HAP-1 (cell line): ENCODE measurements around the gene UNC5C.

ENCODE experiments used
- DNase-seq, 2 experiments: peaks; one replicate each; pipeline ENCODE4 v3.0.0-alpha.2; 2016 to 2020; ENCODE audit warnings: low spot score in 2 of 2
- H3K27me3 ChIP-seq: fragments of 250-450 bp; sonication (Bioruptor Pico); 2 replicates; pipeline ENCODE4 v1.5.1; 2020; ENCODE audit warnings: low read depth, mild to moderate bottlenecking, moderate library complexity
- H3K36me3 ChIP-seq: fragments of 250-450 bp; sonication (Bioruptor Pico); replicated peaks from 2 replicates; pipeline ENCODE4 v1.5.1; 2020; ENCODE audit warnings: mild to moderate bottlenecking
- H3K4me1 ChIP-seq: fragments of 250-450 bp; sonication (Bioruptor Pico); 2 replicates; pipeline ENCODE4 v1.5.1; 2020; ENCODE audit warnings: mild to moderate bottlenecking
- H3K4me3 ChIP-seq: fragments of 250-450 bp; sonication (Bioruptor Pico); 2 replicates; pipeline ENCODE4 v1.5.1; 2020; ENCODE audit warnings: mild to moderate bottlenecking, moderate library complexity
- H3K9me3 ChIP-seq: fragments of 250-450 bp; sonication (Bioruptor Pico); 2 replicates; pipeline ENCODE4 v1.5.1; 2020; ENCODE audit warnings: mild to moderate bottlenecking, moderate library complexity
- in situ Hi-C: fragments of 300-500 bp; cut with MboI; formaldehyde crosslinking; loops from 3 replicates; pipeline ENCODE4 v1.14.3; 2020; ENCODE audit warnings: low sequenced_read_pairs, inconsistent platforms, mixed read lengths

The UNC5C gene

GRCh38 chr4:95325665-95326064 lies 223.1 kb downstream of the UNC5C start:
- Histone ChIP-seq H3K4me3 (no peak overlapping the region), H3K4me1 (no peaks in the 10 kb centered on the region; the same call in 1 of the 2 replicates), H3K36me3 (no peaks in the 10 kb centered on the region), H3K27me3 (no peaks in the 10 kb centered on the region), H3K9me3 (no peaks in the 10 kb centered on the region)
- no peak for DNase-seq
- in situ Hi-C loops, result no loop called here

- in situ Hi-C loops, result no loop called here
- DNase-seq, result no peak
- H3K9me3 ChIP-seq, result no peaks in the 10 kb centered on the region
Measured at GRCh38 chr4:95319169-95319568, 229.6 kb downstream of the UNC5C start.

GRCh38 chr4:95318483-95318882 lies 230.3 kb downstream of the UNC5C start:
- H3K27me3 ChIP-seq, result no peaks in the 10 kb centered on the region
- H3K36me3 ChIP-seq, result no peaks in the 10 kb centered on the region
- no peak for DNase-seq
- H3K9me3 ChIP-seq, result no peaks in the 10 kb centered on the region
- in situ Hi-C loops, result no loop called here
- H3K4me3 ChIP-seq, result no peak overlapping the region
- H3K4me1 ChIP-seq, result peaks cover 13% of the 10 kb centered on the region

More at GRCh38 chr4:95319169-95319568, 229.6 kb downstream of the UNC5C start:
- peaks cover 13% of the 10 kb centered on the region for H3K4me1 ChIP-seq
- H3K4me3 ChIP-seq, result no peak overlapping the region
- no peaks in the 10 kb centered on the region for H3K36me3 ChIP-seq
- no peaks in the 10 kb centered on the region for H3K27me3 ChIP-seq

GRCh38 chr4:95318044-95318443 lies 230.7 kb downstream of the UNC5C start:
- H3K9me3 ChIP-seq, result no peaks in the 10 kb centered on the region
- H3K4me1 ChIP-seq, result peaks cover 13% of the 10 kb centered on the region
- no peaks in the 10 kb centered on the region for H3K36me3 ChIP-seq
- in situ Hi-C loops, result no loop called here
- H3K4me3 ChIP-seq, result no peak overlapping the region
- DNase-seq, result no peak
- H3K27me3 ChIP-seq, result no peaks in the 10 kb centered on the region

GRCh38 chr4:95317085-95317793 lies 231.5 kb downstream of the UNC5C start:
- Histone ChIP-seq H3K9me3 (no peaks in the 10 kb centered on the region), H3K27me3 (no peaks in the 10 kb centered on the region), H3K36me3 (no peaks in the 10 kb centered on the region), H3K4me3 (no peak overlapping the region), H3K4me1 (peaks cover 13% of the 10 kb centered on the region)
- in situ Hi-C loops, result no loop called here
- no peak for DNase-seq

GRCh38 chr4:95314573-95314972 lies 234.2 kb downstream of the UNC5C start:
- no peak for DNase-seq
- Histone ChIP-seq H3K4me3 (no peak overlapping the region), H3K27me3 (no peaks in the 10 kb centered on the region), H3K4me1 (peaks cover 13% of the 10 kb centered on the region), H3K9me3 (no peaks in the 10 kb centered on the region), H3K36me3 (no peaks in the 10 kb centered on the region)
- in situ Hi-C loops, result no loop called here

- no peaks in the 10 kb centered on the region for H3K27me3 ChIP-seq
- H3K36me3 ChIP-seq, result no peaks in the 10 kb centered on the region
- DNase-seq, result no peak
- no peaks in the 10 kb centered on the region for H3K4me1 ChIP-seq
- in situ Hi-C loops, result no loop called here
- no peaks in the 10 kb centered on the region for H3K9me3 ChIP-seq
- no peak overlapping the region for H3K4me3 ChIP-seq
Measured at GRCh38 chr4:95304898-95305297, 243.9 kb downstream of the UNC5C start.

GRCh38 chr4:95300304-95300703 lies 248.5 kb downstream of the UNC5C start:
- in situ Hi-C loops, result no loop called here
- H3K36me3 ChIP-seq, result no peaks in the 10 kb centered on the region

GRCh38 chr4:95296052-95296451 lies 252.7 kb downstream of the UNC5C start:
- Histone ChIP-seq H3K4me3 (no peak overlapping the region), H3K4me1 (peaks cover 3% of the 10 kb centered on the region; the same call in 1 of the 2 replicates), H3K9me3 (no peaks in the 10 kb centered on the region), H3K27me3 (no peaks in the 10 kb centered on the region), H3K36me3 (no peaks in the 10 kb centered on the region)
- in situ Hi-C loops, result no loop called here
- DNase-seq, result no peak

More at GRCh38 chr4:95300304-95300703, 248.5 kb downstream of the UNC5C start:
- peaks cover 3% of the 10 kb centered on the region; the same call in 1 of the 2 replicates for H3K4me1 ChIP-seq
- no peak overlapping the region for H3K4me3 ChIP-seq
- no peak for DNase-seq
- H3K27me3 ChIP-seq, result no peaks in the 10 kb centered on the region
- H3K9me3 ChIP-seq, result no peaks in the 10 kb centered on the region

GRCh38 chr4:95295157-95295556 lies 253.6 kb downstream of the UNC5C start:
- in situ Hi-C loops, result no loop called here
- no peaks in the 10 kb centered on the region for H3K9me3 ChIP-seq

GRCh38 chr4:95294321-95294720 lies 254.5 kb downstream of the UNC5C start:
- no peak for DNase-seq
- no peaks in the 10 kb centered on the region for H3K27me3 ChIP-seq
- in situ Hi-C loops, result no loop called here
- no peaks in the 10 kb centered on the region for H3K36me3 ChIP-seq
- no peaks in the 10 kb centered on the region for H3K9me3 ChIP-seq
- peaks cover 3% of the 10 kb centered on the region; the same call in 1 of the 2 replicates for H3K4me1 ChIP-seq
- H3K4me3 ChIP-seq, result no peak overlapping the region

More at GRCh38 chr4:95295157-95295556, 253.6 kb downstream of the UNC5C start:
- no peak for DNase-seq
- H3K27me3 ChIP-seq, result no peaks in the 10 kb centered on the region
- H3K36me3 ChIP-seq, result no peaks in the 10 kb centered on the region
- H3K4me1 ChIP-seq, result peaks cover 3% of the 10 kb centered on the region; the same call in 1 of the 2 replicates
- H3K4me3 ChIP-seq, result no peak overlapping the region

- 0 out of 2 replicates have a peak, but pooled peaks cover 2% of the 10 kb centered on the region for H3K9me3 ChIP-seq
- H3K27me3 ChIP-seq, result no peaks in the 10 kb centered on the region
- H3K4me1 ChIP-seq, result peaks cover 3% of the 10 kb centered on the region; the same call in 1 of the 2 replicates
- H3K4me3 ChIP-seq, result no peak overlapping the region
- no peak for DNase-seq
- no peaks in the 10 kb centered on the region for H3K36me3 ChIP-seq
- in situ Hi-C loops, result no loop called here
Measured at GRCh38 chr4:95293014-95293413, 255.8 kb downstream of the UNC5C start.

- H3K4me3 ChIP-seq, result no peak overlapping the region
- DNase-seq, result peak in 1 of 2 experiments; percentile 22
- in situ Hi-C loops, result no loop called here
- H3K9me3 ChIP-seq, result 0 out of 2 replicates have a peak, but pooled peaks cover 2% of the 10 kb centered on the region
- no peaks in the 10 kb centered on the region for H3K27me3 ChIP-seq
- H3K36me3 ChIP-seq, result no peaks in the 10 kb centered on the region
- no peaks in the 10 kb centered on the region for H3K4me1 ChIP-seq
Measured at GRCh38 chr4:95290702-95291101, 258.1 kb downstream of the UNC5C start.

GRCh38 chr4:95289028-95289634 lies 259.6 kb downstream of the UNC5C start:
- Histone ChIP-seq H3K27me3 (no peaks in the 10 kb centered on the region), H3K9me3 (0 out of 2 replicates have a peak, but pooled peaks cover 2% of the 10 kb centered on the region), H3K4me3 (no peak overlapping the region), H3K4me1 (no peaks in the 10 kb centered on the region), H3K36me3 (no peaks in the 10 kb centered on the region)
- in situ Hi-C loops, result no loop called here
- DNase-seq, result no peak
